ENCODE results near the gene ITPKC.

The ITPKC gene

DNA sequence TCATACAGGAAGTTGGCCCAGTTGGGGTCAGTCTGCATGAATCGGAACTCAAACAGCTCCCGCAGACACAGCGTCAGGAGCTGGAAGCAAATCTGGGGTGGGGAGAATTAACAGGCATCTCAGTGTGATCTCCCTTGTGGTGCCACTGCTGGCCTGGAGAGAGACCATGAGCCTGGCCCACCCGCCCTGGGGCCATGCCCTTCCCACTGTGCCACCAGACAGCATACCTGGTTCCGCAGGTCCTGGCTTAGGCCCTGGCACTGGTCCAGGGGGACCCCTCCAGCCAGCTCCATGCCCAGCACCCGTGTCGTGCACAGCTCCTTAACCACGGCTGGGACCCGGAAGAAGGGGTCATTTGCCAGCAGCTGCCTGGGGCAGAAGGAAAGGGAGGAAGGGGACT is 16.8 kb upstream of the ITPKC start:
- no peak overlapping the region for H3K4me2 ChIP-seq
- no peaks in the 10 kb centered on the region for H3K36me3 ChIP-seq (ENCODE audit: insufficient read depth)
- no peaks in the 10 kb centered on the region for H3K79me2 ChIP-seq (ENCODE audit: insufficient read depth, low read depth)
- H3K9ac ChIP-seq: no peak overlapping the region
- H3K4me1 ChIP-seq (ENCODE audit: low read depth, poor library complexity, severe bottlenecking): no peaks in the 10 kb centered on the region
- no peaks in the 10 kb centered on the region for H3K27me3 ChIP-seq (ENCODE audit: insufficient read depth, low read depth)
- no peak overlapping the region for H3K27ac ChIP-seq
- H4K20me1 ChIP-seq (ENCODE audit: insufficient read depth): no peaks in the 10 kb centered on the region
- no peak overlapping the region for H2AFZ ChIP-seq (ENCODE audit: low read depth)
- TF ChIP-seq, protein P1, sequence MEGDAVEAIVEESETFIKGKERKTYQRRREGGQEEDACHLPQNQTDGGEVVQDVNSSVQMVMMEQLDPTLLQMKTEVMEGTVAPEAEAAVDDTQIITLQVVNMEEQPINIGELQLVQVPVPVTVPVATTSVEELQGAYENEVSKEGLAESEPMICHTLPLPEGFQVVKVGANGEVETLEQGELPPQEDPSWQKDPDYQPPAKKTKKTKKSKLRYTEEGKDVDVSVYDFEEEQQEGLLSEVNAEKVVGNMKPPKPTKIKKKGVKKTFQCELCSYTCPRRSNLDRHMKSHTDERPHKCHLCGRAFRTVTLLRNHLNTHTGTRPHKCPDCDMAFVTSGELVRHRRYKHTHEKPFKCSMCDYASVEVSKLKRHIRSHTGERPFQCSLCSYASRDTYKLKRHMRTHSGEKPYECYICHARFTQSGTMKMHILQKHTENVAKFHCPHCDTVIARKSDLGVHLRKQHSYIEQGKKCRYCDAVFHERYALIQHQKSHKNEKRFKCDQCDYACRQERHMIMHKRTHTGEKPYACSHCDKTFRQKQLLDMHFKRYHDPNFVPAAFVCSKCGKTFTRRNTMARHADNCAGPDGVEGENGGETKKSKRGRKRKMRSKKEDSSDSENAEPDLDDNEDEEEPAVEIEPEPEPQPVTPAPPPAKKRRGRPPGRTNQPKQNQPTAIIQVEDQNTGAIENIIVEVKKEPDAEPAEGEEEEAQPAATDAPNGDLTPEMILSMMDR (conservative IDR thresholded peaks at IDR 0.05; ENCODE audit: low read depth, low read length): no peak
- no peak overlapping the region for H3K4me3 ChIP-seq (IDR thresholded peaks at IDR 0.05; ENCODE audit: insufficient read depth, low read depth, low read length)

DNA sequence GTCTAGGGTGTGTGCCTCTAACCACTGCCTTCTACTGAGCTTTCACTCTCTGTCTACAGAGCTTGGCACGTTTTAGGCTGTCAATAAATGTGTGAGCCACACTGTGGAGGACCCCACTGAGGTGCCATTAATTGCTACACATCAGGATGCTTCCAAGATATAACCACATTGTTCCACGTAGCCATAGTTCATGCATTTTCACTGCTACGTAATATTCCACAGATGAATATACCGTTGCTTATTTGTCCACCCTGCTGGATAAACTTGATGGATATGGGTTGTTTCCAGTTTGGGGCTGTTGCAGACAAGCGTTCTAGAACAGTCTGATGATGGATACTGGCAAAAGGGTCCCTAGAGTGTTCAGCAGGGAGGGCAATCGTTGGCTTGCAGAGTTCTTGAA is 15.2 kb upstream of the ITPKC start:
- H3K4me1 ChIP-seq (ENCODE audit: low read depth, poor library complexity, severe bottlenecking): no peaks in the 10 kb centered on the region
- no peak overlapping the region for H3K4me3 ChIP-seq (IDR thresholded peaks at IDR 0.05; ENCODE audit: insufficient read depth, low read depth, low read length)
- H2AFZ ChIP-seq (ENCODE audit: low read depth): no peak overlapping the region
- H3K27me3 ChIP-seq (ENCODE audit: insufficient read depth, low read depth): no peaks in the 10 kb centered on the region
- no peaks in the 10 kb centered on the region for H4K20me1 ChIP-seq (ENCODE audit: insufficient read depth)
- H3K9ac ChIP-seq: no peak overlapping the region
- no peak overlapping the region for H3K4me2 ChIP-seq
- H3K79me2 ChIP-seq (ENCODE audit: insufficient read depth, low read depth): no peaks in the 10 kb centered on the region
- TF ChIP-seq, protein P1 (conservative IDR thresholded peaks at IDR 0.05; ENCODE audit: low read depth, low read length): no peak
- H3K27ac ChIP-seq: no peak overlapping the region
- H3K36me3 ChIP-seq (ENCODE audit: insufficient read depth): no peaks in the 10 kb centered on the region

DNA sequence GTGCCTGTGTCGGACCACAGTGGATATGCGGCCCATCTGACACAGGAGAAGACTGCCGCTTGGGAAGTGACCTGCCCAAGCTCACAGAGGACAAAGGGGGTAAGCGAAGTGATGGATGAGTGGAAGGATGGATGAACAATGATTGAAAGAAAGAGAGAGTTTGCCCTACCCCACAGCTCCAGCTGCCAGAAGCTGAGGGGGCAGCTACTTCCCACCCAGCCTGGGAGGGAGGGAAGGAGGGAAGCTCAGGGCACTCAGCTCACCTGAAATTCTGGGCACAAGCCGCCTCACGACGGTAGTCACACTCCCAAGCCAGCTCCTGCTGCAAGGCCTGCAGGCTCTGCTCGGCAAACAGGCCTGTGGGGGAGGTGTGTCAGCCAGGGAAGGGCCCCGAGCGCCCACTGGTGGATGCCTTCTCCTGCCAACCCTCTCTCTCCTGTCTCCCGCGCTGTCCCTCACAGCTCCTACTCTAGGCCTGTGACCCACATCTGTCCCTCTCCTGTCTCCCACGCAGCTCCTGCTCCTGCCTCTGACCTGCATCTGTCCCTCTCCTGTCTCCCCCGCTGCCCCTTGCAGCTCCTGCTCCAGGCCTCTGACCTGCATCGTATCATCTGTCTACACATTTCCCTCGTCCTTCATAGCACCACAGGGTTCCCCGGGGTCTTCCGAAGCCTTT is 14.4 kb upstream of the ITPKC start:
- Histone ChIP-seq H3K27ac (no peak overlapping the region), H2AFZ (ENCODE audit: low read depth) (no peak overlapping the region), H3K4me3 (IDR thresholded peaks at IDR 0.05; ENCODE audit: insufficient read depth, low read depth, low read length) (no peak overlapping the region), H3K27me3 (ENCODE audit: insufficient read depth, low read depth) (no peaks in the 10 kb centered on the region), H3K36me3 (ENCODE audit: insufficient read depth) (no peaks in the 10 kb centered on the region), H3K4me2 (no peak overlapping the region), H3K4me1 (ENCODE audit: low read depth, poor library complexity, severe bottlenecking) (no peaks in the 10 kb centered on the region), H4K20me1 (ENCODE audit: insufficient read depth) (no peaks in the 10 kb centered on the region), H3K79me2 (ENCODE audit: insufficient read depth, low read depth) (no peaks in the 10 kb centered on the region), H3K9ac (no peak overlapping the region)
- TF ChIP-seq, protein P1 (conservative IDR thresholded peaks at IDR 0.05; ENCODE audit: low read depth, low read length): no peak

DNA sequence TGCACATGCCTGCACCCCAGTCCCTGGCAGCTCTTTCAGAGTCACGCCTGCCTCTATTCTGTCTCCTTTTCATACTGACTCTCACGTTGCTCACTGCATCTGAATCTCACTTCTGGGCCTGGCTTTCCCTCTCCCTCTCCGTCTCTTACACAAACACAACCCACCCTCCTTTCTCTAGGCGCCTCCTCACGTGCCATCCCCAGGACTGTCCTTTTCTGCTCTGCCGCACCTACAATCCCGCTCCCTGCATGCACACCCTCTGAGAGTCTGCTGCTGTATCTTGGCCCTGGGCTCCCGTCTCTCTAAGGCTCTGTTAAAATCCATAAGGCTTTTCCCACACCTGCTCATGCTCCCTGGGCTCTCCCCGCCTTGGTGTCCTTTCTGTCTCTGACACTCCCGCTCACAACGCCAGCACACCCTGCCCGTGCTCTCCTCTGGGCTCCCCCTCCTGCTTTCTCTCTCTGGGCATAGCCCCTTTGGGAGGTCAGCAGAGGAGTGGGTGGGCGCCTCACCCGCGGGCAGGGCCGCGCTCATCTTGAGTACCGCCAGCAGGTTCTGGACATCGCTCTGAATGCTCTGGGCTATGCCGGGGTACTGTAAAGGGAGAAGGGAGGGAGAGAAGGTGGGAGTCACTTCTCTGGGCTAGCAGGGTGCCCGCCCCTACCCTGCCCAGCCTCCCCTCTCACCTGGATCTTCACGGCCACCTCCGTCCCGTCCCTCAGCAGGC is 13.7 kb upstream of the ITPKC start:
- Histone ChIP-seq H3K9ac (no peak overlapping the region), H3K4me1 (ENCODE audit: low read depth, poor library complexity, severe bottlenecking) (no peaks in the 10 kb centered on the region), H4K20me1 (ENCODE audit: insufficient read depth) (no peaks in the 10 kb centered on the region), H3K27me3 (ENCODE audit: insufficient read depth, low read depth) (no peaks in the 10 kb centered on the region), H2AFZ (ENCODE audit: low read depth) (no peak overlapping the region), H3K36me3 (ENCODE audit: insufficient read depth) (no peaks in the 10 kb centered on the region), H3K79me2 (ENCODE audit: insufficient read depth, low read depth) (no peaks in the 10 kb centered on the region), H3K4me3 (IDR thresholded peaks at IDR 0.05; ENCODE audit: insufficient read depth, low read depth, low read length) (no peak overlapping the region), H3K27ac (no peak overlapping the region), H3K4me2 (no peak overlapping the region)
- TF ChIP-seq, protein P1 (conservative IDR thresholded peaks at IDR 0.05; ENCODE audit: low read depth, low read length): no peak
